ENCODE measurements around the gene RORC. TPM values are rescaled to one million over a fixed set of nuclear protein-coding genes. Genes with fewer than 3 reads are reported as not detected.

The RORC gene
- total RNA-seq, 1 experiment from 2014 or later: 0.19 TPM

GRCh38 chr1:151830055-151830454 is 1.5 kb downstream of the RORC start:
- Mint-ChIP-seq H3K27ac (ENCODE audit: unreplicated experiment) (no peak overlapping the region), H3K4me3 (ENCODE audit: low read depth, unreplicated experiment) (no peak overlapping the region), H3K9me3 (ENCODE audit: low read depth, unreplicated experiment) (no peaks in the 10 kb centered on the region), H3K27me3 (ENCODE audit: unreplicated experiment) (peaks cover 7% of the 10 kb centered on the region), H3K4me1 (ENCODE audit: low read depth, unreplicated experiment) (peaks cover 50% of the 10 kb centered on the region), H3K36me3 (ENCODE audit: insufficient read depth, unreplicated experiment) (no peaks in the 10 kb centered on the region)
- BruUV-seq (replicated peaks): no TSS peak
- no peak for DNase-seq
- CTCF ChIA-PET: interaction anchor here (0.6 to 1.4 kb wide), 4 partner anchors 9 to 132 kb away, joined by 3 to 6 read pairs (median 4); partner anchors contain the start of gene C2CD4D
- TF ChIP-seq CTCF (IDR thresholded peaks at IDR 0.05; ENCODE audit: unreplicated experiment): no peak
- intact Hi-C loops (cut with micrococcal nuclease; ENCODE audit: unreplicated experiment): loop anchor here (10.0 kb wide), 1 partner anchor 635 kb away; the partner anchor contains the start of genes PIP5K1A and VPS72

GRCh38 chr1:151829352-151830046 is 2.1 kb downstream of the RORC start:
- CTCF ChIA-PET: interaction anchor here (0.6 kb wide), 1 partner anchor 133 kb away, joined by 3 read pairs; no protein-coding TSS in a partner anchor
- Mint-ChIP-seq H3K27me3 (ENCODE audit: unreplicated experiment) (peaks cover 12% of the 10 kb centered on the region), H3K4me3 (ENCODE audit: low read depth, unreplicated experiment) (no peak overlapping the region), H3K27ac (ENCODE audit: unreplicated experiment) (no peak overlapping the region), H3K36me3 (ENCODE audit: insufficient read depth, unreplicated experiment) (no peaks in the 10 kb centered on the region), H3K9me3 (ENCODE audit: low read depth, unreplicated experiment) (no peaks in the 10 kb centered on the region), H3K4me1 (ENCODE audit: low read depth, unreplicated experiment) (peaks cover 50% of the 10 kb centered on the region)
- DNase-seq: no peak
- BruUV-seq (replicated peaks): no TSS peak
- TF ChIP-seq CTCF (IDR thresholded peaks at IDR 0.05; ENCODE audit: unreplicated experiment): no peak
- intact Hi-C loops (cut with micrococcal nuclease; ENCODE audit: unreplicated experiment): loop anchor here (10.0 kb wide), 1 partner anchor 635 kb away; the partner anchor contains the start of genes PIP5K1A and VPS72

- H3K4me3 Mint-ChIP-seq (ENCODE audit: low read depth, unreplicated experiment): no peak overlapping the region
Observed at GRCh38 chr1:151828921-151829320, 2.7 kb downstream of the RORC start.

GRCh38 chr1:151827853-151828252 is 3.7 kb downstream of the RORC start:
- no TSS peak for BruUV-seq (replicated peaks)
- no peak for TF ChIP-seq CTCF (IDR thresholded peaks at IDR 0.05; ENCODE audit: unreplicated experiment)
- Mint-ChIP-seq H3K4me1 (ENCODE audit: low read depth, unreplicated experiment) (peaks cover 41% of the 10 kb centered on the region), H3K4me3 (ENCODE audit: low read depth, unreplicated experiment) (no peak overlapping the region), H3K9me3 (ENCODE audit: low read depth, unreplicated experiment) (no peaks in the 10 kb centered on the region), H3K27ac (ENCODE audit: unreplicated experiment) (no peak overlapping the region), H3K36me3 (ENCODE audit: insufficient read depth, unreplicated experiment) (no peaks in the 10 kb centered on the region), H3K27me3 (ENCODE audit: unreplicated experiment) (peaks cover 28% of the 10 kb centered on the region)
- DNase-seq: no peak
- CTCF ChIA-PET: interaction anchor here (0.6 to 0.7 kb wide), 3 partner anchors 40 to 188 kb away, joined by 3 to 13 read pairs (median 9); no protein-coding TSS in a partner anchor
- intact Hi-C loops (cut with micrococcal nuclease; ENCODE audit: unreplicated experiment): no loop called here

More at GRCh38 chr1:151828921-151829320, 2.7 kb downstream of the RORC start:
- no TSS peak for BruUV-seq (replicated peaks)
- CTCF ChIA-PET: no interaction called here
- Mint-ChIP-seq H3K27me3 (ENCODE audit: unreplicated experiment) (peaks cover 17% of the 10 kb centered on the region), H3K36me3 (ENCODE audit: insufficient read depth, unreplicated experiment) (no peaks in the 10 kb centered on the region), H3K27ac (ENCODE audit: unreplicated experiment) (no peak overlapping the region), H3K9me3 (ENCODE audit: low read depth, unreplicated experiment) (no peaks in the 10 kb centered on the region), H3K4me1 (ENCODE audit: low read depth, unreplicated experiment) (peaks cover 50% of the 10 kb centered on the region)
- TF ChIP-seq CTCF (IDR thresholded peaks at IDR 0.05; ENCODE audit: unreplicated experiment): no peak
- intact Hi-C loops (cut with micrococcal nuclease; ENCODE audit: unreplicated experiment): no loop called here
- DNase-seq: no peak
